Fibroblast of the aortic adventitia (primary cell): ENCODE data around the gene DAAM2. TPM values are rescaled to one million over a fixed set of nuclear protein-coding genes. Genes with fewer than 3 reads are reported as not detected.

Experiments used
- DNase-seq: peaks from one replicate; pipeline ENCODE4 v3.0.0-alpha.2; 2010; ENCODE audit warnings: low read depth
- H3K4me3 ChIP-seq: 2 replicates; pipeline ENCODE4 v1.5.1; 2011; ENCODE audit warnings: low read depth, mild to moderate bottlenecking, control low read depth, low read length, moderate library complexity
- CTCF ChIP-seq: IDR thresholded peaks from 2 replicates; pipeline ENCODE4 v1.5.1; 2011; ENCODE audit warnings: mild to moderate bottlenecking, low read length, control low read depth, inconsistent platforms; ENCODE audit not compliant: insufficient read depth
- total RNA-seq: library from RNA; depleted of rRNA; stranded (reverse); fragments of >200 nt; gene quantifications from 2 replicates; pipeline ENCODE4 v1.2.3, GENCODE V29; 2012; ENCODE audit warnings: low replicate concordance

DAAM2 gene
- total RNA-seq, 1 donor: 3.4 TPM

DNA sequence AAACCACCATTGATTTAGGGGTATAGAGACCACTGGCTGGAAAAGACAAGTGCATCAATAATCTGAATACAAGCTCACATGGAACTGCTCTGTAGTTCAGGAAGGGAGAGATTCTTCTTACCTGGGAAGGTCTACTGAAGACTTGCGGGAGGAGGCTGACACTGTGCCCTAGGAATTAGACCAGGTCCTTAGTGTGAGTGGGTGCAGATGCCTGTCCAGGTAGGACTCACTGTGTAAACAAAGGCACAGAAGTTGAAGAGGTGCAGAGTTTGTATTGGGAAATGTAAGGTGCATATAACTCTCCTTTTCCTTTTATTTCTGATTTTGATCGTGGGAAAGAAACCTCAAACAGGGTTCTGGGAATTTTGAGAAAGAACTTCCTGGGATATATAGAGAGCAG is 66.8 kb downstream of the DAAM2 start:
- no peak for DNase-seq
- no peak for TF ChIP-seq CTCF
- H3K4me3 ChIP-seq: no peak overlapping the region

- no peak for DNase-seq
Observed at GRCh38 chr6:39861663-39862062, 69.5 kb downstream of the DAAM2 start.

GRCh38 chr6:39865011-39865888 is 73.1 kb downstream of the DAAM2 start:
- H3K4me3 ChIP-seq: no peak overlapping the region
- peak; percentile 75 for DNase-seq
- TF ChIP-seq CTCF: peak; percentile 78

More at GRCh38 chr6:39861663-39862062, 69.5 kb downstream of the DAAM2 start:
- H3K4me3 ChIP-seq: no peak overlapping the region
- TF ChIP-seq CTCF: no peak

DNA sequence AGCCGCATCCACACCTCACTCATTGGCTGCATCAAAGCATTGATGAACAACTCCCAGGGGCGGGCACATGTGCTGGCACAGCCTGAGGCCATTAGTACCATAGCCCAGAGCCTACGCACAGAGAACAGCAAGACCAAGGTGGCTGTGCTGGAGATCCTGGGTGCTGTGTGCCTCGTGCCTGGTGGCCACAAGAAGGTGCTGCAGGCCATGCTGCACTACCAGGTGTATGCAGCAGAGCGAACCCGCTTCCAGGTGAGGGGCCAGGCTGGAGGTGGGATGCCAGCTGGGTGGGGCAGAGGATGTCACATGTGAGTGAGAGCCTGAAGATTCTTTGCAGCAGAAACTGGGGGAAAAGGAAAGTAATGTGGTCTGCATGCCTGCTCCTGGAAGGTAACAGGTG is 75.4 kb downstream of the DAAM2 start:
- TF ChIP-seq CTCF: no peak
- no peak overlapping the region for H3K4me3 ChIP-seq
- DNase-seq: no peak

DNA sequence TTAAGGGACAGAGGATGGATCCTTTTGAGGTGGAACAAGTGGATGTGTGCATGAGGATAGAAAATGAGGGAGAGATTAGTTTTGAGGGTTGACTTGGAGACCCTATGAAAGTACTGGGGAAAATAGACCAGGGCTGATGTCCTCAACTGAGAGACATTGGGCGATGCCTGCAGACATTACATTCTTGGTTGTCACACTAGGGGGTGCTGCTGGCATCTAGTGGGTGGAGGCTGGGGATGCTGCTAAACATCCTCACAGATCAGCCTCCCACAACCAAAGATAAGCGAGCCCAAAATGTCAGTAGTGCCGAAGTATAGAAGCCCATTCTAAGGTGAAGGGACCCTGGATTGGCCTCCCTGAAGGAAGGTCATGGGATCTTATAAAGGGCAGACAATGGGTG is 78.8 kb downstream of the DAAM2 start:
- TF ChIP-seq CTCF: peak; percentile 1
- H3K4me3 ChIP-seq: no peak overlapping the region
- no peak for DNase-seq

DNA sequence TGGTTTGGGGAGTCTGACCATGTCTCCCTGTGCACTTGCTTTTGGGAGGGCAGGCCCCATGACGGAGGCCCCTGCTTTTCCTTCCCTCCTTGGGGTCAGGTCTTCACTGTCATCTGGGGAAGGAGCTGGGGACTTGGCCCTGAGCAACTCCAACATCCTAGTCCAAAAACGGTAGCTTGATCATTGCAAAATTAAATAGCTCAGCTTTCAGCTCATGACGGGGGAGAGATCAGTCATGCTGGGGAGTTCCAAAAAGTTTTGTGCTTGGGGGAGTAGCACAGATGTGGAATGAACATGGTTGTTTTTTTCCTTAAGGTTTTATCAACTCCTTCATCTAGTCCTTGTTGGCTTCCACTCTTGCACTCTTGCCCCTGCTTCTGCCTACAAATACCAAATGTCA is 81.3 kb downstream of the DAAM2 start:
- no peak for TF ChIP-seq CTCF
- no peak for DNase-seq
- no peak overlapping the region for H3K4me3 ChIP-seq
